RWPE2 (cell line): ENCODE results near the gene CCDC116.
"Not testable (repeated sequence)": the region's sequence is repeated elsewhere in the genome, so short reads cannot be mapped to it uniquely, and the experiment has no call there.

Experiments
- ATAC-seq: fragments of 200-7000 bp; cut with Tn5 transposase; 3 replicates; pipeline ENCODE4 v1.9.1; 2021; ENCODE audit warnings: low read depth
- DNase-seq: peaks from one replicate; pipeline ENCODE4 v3.0.0-alpha.2; 2020; ENCODE audit warnings: low spot score
- H3K27ac ChIP-seq: fragments of 450-650 bp; 2 replicates; pipeline ENCODE4 v1.5.1; 2017; ENCODE audit warnings: mild to moderate bottlenecking; ENCODE audit not compliant: poor library complexity, severe bottlenecking
- H3K27me3 ChIP-seq: fragments of 250-450 bp; sonication (Bioruptor Pico); 2 replicates; pipeline ENCODE4 v1.5.1; 2021; ENCODE audit warnings: mild to moderate bottlenecking, moderate library complexity; ENCODE audit not compliant: insufficient read depth, poor library complexity, severe bottlenecking
- H3K36me3 ChIP-seq: fragments of 250-450 bp; sonication (Bioruptor Pico); 2 replicates; pipeline ENCODE4 v1.5.1; 2020; ENCODE audit warnings: low read depth, mild to moderate bottlenecking, moderate library complexity
- H3K4me1 ChIP-seq: fragments of 250-450 bp; sonication (Bioruptor Pico); 2 replicates; pipeline ENCODE4 v1.5.1; 2021; ENCODE audit warnings: mild to moderate bottlenecking, moderate library complexity; ENCODE audit not compliant: insufficient read depth, poor library complexity, severe bottlenecking
- H3K4me3 ChIP-seq: fragments of 250-450 bp; sonication (Bioruptor Pico); 2 replicates; pipeline ENCODE4 v1.5.1; 2021; ENCODE audit warnings: mild to moderate bottlenecking, moderate library complexity; ENCODE audit not compliant: severe bottlenecking
- H3K9me3 ChIP-seq: fragments of 250-450 bp; sonication (Bioruptor Pico); 2 replicates; pipeline ENCODE4 v1.5.1; 2021; ENCODE audit warnings: mild to moderate bottlenecking, moderate library complexity; ENCODE audit not compliant: severe bottlenecking
- CTCF ChIP-seq: fragments of 450-650 bp; IDR thresholded peaks from one replicate; pipeline ENCODE4 v1.5.1; 2017; ENCODE audit warnings: mild to moderate bottlenecking, moderate library complexity; ENCODE audit not compliant: poor library complexity, severe bottlenecking

CCDC116 gene

DNA sequence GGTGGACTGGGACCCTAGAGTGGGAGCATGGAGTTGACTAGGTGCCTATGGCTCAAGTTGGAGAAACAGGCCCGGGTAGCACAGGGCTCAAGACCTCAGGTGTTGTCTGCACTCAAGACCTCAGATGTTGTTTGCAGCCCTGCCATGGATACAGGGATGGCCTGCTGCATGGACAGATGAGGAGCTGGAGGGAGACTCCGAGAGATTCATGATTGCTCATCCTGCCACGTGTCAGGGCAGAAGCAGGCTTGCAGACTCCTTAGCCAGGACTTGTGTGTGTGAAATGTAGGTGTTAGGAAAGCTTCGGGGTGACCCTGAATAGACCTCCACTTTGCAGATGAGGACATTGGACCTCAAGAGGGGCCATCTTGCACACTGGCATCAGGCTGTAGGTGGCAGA lies 921 bp downstream of the CCDC116 start:
- DNase-seq (no peak), ATAC-seq (no peak)
- Histone ChIP-seq H3K27ac (no peak overlapping the region), H3K27me3 (no peaks in the 10 kb centered on the region), H3K4me1 (no peaks in the 10 kb centered on the region), H3K9me3 (no peaks in the 10 kb centered on the region), H3K4me3 (no peak overlapping the region), H3K36me3 (peaks cover under 1% of the 10 kb centered on the region)
- no peak for TF ChIP-seq CTCF

DNA sequence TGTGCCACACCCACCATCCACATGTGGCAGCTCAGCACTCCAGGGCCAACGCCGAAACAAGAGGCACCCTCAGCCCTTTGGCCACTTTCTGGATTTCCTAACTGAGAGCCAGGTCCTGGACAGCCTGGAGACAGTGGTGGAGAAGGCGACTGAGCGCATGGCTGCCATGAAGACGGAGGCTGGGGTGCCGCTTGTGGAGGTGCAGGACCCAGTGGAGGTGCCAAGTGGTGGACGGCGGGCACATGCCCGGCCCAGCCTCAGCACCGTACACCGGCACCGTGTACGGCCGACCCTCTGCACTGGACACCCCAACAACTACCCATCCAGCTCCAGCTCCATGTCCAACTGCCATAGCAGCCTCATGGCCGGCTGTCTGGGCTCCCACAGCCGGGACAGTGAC lies 1.5 kb downstream of the CCDC116 start:
- H3K4me1 ChIP-seq: no peaks in the 10 kb centered on the region
- no peaks in the 10 kb centered on the region for H3K9me3 ChIP-seq
- H3K27me3 ChIP-seq: no peaks in the 10 kb centered on the region
- no peak for TF ChIP-seq CTCF
- ATAC-seq (no peak), DNase-seq (no peak)
- H3K36me3 ChIP-seq: no peaks in the 10 kb centered on the region
- H3K27ac ChIP-seq: no peak overlapping the region
- H3K4me3 ChIP-seq: no peak overlapping the region

GRCh38 chr22:21634844-21635243 lies 2.3 kb downstream of the CCDC116 start:
- H3K36me3 ChIP-seq: no peaks in the 10 kb centered on the region
- no peak overlapping the region for H3K4me3 ChIP-seq
- ATAC-seq (no peak), DNase-seq (no peak)
- no peak overlapping the region for H3K27ac ChIP-seq
- H3K9me3 ChIP-seq: no peaks in the 10 kb centered on the region
- no peaks in the 10 kb centered on the region for H3K27me3 ChIP-seq
- no peak for TF ChIP-seq CTCF
- no peaks in the 10 kb centered on the region for H3K4me1 ChIP-seq

- Histone ChIP-seq H3K36me3 (no peaks in the 10 kb centered on the region), H3K4me3 (no peak overlapping the region), H3K27ac (no peak overlapping the region), H3K27me3 (no peaks in the 10 kb centered on the region), H3K4me1 (no peaks in the 10 kb centered on the region), H3K9me3 (no peaks in the 10 kb centered on the region)
- DNase-seq (no peak), ATAC-seq (no peak)
- TF ChIP-seq CTCF: no peak
Observed at GRCh38 chr22:21635771-21636510, 3.4 kb downstream of the CCDC116 start.

DNA sequence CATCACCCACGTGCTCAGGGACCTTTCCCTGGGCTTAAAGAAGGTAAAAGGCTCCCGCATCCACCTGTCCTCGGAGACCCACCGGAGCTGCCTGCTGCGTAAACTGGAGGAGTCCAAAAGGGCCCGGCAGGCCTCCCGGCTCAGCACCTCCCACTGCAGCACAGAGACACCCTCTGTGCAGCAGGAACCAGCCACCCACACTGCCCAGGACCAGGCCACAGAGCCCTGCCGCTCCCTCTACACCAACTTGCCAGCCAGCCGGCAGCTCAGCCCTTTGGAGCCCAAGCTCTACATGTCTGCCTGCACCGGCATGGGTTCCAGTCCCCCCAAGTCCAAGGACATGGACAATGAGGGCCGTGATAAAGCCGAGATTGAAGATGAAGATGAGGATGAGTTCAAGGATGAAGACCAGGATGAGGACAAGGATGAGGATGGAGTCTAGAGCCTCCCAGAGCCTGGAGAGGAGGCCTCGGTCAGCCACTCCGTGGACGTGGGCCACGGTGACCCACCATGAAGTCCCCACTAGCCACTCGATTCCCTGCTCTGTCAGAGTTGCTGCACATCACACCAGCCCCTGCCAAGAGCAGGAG lies 4.2 kb downstream of the CCDC116 start:
- Histone ChIP-seq H3K27ac (no peak overlapping the region), H3K36me3 (no peaks in the 10 kb centered on the region), H3K4me1 (no peaks in the 10 kb centered on the region), H3K9me3 (no peaks in the 10 kb centered on the region), H3K27me3 (no peaks in the 10 kb centered on the region), H3K4me3 (no peak overlapping the region)
- no peak for TF ChIP-seq CTCF
- ATAC-seq (no peak), DNase-seq (no peak)

DNA sequence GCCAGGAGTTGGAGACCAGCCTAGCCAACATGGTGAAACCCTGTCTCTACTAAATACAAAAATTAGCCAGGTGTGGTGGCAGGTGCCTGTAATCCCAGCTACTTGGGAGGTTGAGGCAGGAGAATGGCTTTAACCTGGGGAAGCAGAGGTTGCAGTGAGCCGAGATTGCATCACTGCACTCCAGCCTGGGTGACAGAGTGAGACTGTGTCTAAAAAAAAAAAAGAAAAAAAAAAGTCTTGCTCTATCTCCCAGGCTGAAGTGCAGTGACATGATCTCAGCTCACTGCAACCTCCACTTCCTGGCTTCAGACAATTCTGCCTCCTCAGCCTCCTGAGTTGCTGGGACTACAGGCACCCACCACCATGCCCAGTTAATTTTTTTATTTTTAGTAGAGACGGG lies 4.9 kb downstream of the CCDC116 start:
- H3K27me3 ChIP-seq, DNase-seq, H3K36me3 ChIP-seq, ATAC-seq, H3K4me1 ChIP-seq, H3K27ac ChIP-seq, H3K9me3 ChIP-seq, H3K4me3 ChIP-seq: not testable (repeated sequence)
